Activated T-helper 17 cell treated with anti-CD3 and anti-CD28 coated beads, Interleukin-2, amount 50 U/mL, for 72 hours (primary cell): ENCODE results near the gene LYPLAL1. TPM values are rescaled to one million over a fixed set of nuclear protein-coding genes. Genes with fewer than 3 reads are reported as not detected.

Experiments
- ATAC-seq: fragments of 150-1000 bp; cut with Tn5 transposase; replicated peaks from 2 replicates; pipeline ENCODE4 v1.10.0; 2021; ENCODE audit warnings: mild to moderate bottlenecking, moderate library complexity
- H3K27ac Mint-ChIP-seq: one replicate; pipeline ENCODE4 v1.8.0; 2022; ENCODE audit warnings: mixed read lengths
- H3K27me3 Mint-ChIP-seq: one replicate; pipeline ENCODE4 v1.8.0; 2022; ENCODE audit warnings: mixed read lengths
- H3K36me3 Mint-ChIP-seq: one replicate; pipeline ENCODE4 v1.8.0; 2022; ENCODE audit warnings: low read depth, mild to moderate bottlenecking, mixed read lengths
- H3K4me1 Mint-ChIP-seq: one replicate; pipeline ENCODE4 v1.8.0; 2022; ENCODE audit warnings: mixed read lengths
- H3K4me3 Mint-ChIP-seq: one replicate; pipeline ENCODE4 v1.8.0; 2022; ENCODE audit warnings: mild to moderate bottlenecking, mixed read lengths
- H3K9me3 Mint-ChIP-seq: one replicate; pipeline ENCODE4 v1.8.0; 2022; ENCODE audit warnings: mixed read lengths
- total RNA-seq, 2 donors: library from RNA; stranded (reverse); gene quantifications; one replicate each; pipeline ENCODE4 v1.2.3, GENCODE V29; 2022

LYPLAL1 gene
- total RNA-seq, 2 donors from 2014 or later: 22.7 to 33.5 TPM

- Mint-ChIP-seq H3K27me3 (no peaks in the 10 kb centered on the region), H3K9me3 (peaks cover 10% of the 10 kb centered on the region), H3K4me1 (no peaks in the 10 kb centered on the region), H3K4me3 (no peak overlapping the region), H3K27ac (no peak overlapping the region), H3K36me3 (peaks cover 13% of the 10 kb centered on the region)
- ATAC-seq: no peak
Observed at GRCh38 chr1:219261454-219261853, 87.8 kb downstream of the LYPLAL1 start.
